GM21528 (cell line): ENCODE data around the gene PROB1.
A peak's percentile ranks its signal among the peaks of the same experiment; 100 is the strongest.
"Not testable (repeated sequence)": the region's sequence is repeated elsewhere in the genome, so short reads cannot be mapped to it uniquely, and the experiment has no call there.

Experiments used
- ATAC-seq: cut with Tn5 transposase; IDR thresholded peaks from one replicate; pipeline ENCODE4 v1.9.1; 2021; ENCODE audit warnings: mild to moderate bottlenecking, moderate library complexity; ENCODE audit not compliant: unreplicated experiment, low FRiP score

Gene PROB1, protein sequence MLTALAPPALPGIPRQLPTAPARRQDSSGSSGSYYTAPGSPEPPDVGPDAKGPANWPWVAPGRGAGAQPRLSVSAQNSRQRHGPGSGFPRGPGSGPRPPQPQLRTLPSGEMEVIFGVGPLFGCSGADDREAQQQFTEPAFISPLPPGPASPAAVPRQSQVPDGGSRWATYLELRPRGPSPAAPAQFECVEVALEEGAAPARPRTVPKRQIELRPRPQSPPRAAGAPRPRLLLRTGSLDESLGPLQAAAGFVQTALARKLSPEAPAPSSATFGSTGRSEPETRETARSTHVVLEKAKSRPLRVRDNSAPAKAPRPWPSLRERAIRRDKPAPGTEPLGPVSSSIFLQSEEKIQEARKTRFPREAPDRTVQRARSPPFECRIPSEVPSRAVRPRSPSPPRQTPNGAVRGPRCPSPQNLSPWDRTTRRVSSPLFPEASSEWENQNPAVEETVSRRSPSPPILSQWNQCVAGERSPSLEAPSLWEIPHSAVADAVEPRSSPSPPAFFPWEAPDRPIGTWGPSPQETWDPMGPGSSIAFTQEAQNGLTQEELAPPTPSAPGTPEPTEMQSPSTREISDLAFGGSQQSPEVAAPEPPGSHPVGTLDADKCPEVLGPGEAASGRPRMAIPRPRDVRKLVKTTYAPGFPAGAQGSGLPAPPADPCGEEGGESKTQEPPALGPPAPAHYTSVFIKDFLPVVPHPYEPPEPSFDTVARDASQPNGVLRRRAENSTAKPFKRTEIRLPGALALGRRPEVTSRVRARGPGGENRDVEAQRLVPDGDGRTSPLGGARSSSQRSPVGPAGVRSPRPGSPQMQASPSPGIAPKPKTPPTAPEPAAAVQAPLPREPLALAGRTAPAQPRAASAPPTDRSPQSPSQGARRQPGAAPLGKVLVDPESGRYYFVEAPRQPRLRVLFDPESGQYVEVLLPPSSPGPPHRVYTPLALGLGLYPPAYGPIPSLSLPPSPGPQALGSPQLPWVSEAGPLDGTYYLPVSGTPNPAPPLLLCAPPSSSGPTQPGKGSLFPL

DNA sequence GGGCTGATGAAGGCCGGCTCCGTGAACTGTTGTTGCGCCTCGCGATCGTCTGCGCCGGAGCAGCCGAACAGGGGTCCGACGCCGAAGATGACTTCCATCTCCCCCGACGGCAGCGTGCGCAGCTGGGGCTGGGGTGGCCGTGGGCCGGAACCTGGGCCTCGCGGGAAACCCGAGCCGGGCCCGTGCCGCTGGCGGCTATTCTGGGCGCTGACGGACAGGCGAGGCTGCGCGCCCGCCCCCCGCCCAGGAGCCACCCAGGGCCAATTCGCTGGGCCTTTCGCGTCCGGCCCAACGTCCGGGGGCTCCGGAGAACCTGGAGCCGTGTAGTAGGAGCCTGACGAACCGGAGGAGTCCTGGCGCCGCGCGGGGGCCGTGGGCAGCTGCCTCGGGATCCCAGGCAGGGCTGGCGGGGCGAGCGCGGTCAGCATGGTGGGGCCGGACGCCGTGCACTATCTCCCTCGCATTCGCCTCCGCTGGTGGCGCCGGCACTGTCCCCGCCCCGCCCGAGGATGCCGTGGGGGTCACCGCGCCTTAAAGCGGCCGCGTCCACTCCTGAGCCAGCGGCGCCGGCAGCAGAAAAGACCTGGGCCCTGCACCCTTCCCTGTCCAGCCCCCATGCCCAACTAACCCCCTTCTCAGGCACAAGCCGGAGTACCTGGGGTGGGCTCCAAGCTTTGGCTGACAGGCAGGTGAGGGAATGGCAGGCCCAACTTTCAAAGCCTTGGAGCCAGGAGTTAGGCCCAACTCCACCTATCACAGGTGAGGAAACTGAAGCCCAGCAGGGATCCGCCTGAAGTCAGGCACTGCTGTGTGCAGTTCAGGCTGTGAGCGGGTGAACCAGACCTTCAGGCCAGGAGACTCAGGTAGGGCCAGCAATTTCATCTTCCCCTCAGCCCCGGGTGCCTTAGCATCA is at the start of gene PROB1:
Gene PROB1 (minus strand): TSS at position 451 of the 913 bp plus-strand sequence. CDS start 23 bp downstream, at position 428.
- ATAC-seq, result no peak

- ATAC-seq, result no peak
Measured at GRCh38 chr5:139443831-139444453, 49.0 kb upstream of the PROB1 start.

DNA sequence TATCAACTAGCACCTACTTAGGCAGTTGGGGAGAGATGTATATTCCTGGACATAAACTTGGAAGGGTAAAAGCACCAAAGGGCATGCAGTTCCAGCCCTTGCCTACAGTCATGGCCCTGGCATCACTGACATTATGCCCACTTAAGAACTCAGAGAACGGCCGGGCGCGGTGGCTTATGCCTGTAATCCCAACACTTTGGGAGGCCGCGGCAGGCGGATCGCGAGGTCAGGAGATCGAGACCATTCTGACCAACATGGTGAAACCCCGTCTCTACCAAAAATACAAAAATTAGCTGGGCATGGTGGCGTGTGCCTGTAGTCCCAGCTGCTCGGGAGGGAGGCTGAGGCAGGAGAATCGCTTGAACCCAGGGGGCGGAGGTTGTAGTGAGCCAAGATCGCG is 45.5 kb upstream of the PROB1 start:
- not testable (repeated sequence) for ATAC-seq

DNA sequence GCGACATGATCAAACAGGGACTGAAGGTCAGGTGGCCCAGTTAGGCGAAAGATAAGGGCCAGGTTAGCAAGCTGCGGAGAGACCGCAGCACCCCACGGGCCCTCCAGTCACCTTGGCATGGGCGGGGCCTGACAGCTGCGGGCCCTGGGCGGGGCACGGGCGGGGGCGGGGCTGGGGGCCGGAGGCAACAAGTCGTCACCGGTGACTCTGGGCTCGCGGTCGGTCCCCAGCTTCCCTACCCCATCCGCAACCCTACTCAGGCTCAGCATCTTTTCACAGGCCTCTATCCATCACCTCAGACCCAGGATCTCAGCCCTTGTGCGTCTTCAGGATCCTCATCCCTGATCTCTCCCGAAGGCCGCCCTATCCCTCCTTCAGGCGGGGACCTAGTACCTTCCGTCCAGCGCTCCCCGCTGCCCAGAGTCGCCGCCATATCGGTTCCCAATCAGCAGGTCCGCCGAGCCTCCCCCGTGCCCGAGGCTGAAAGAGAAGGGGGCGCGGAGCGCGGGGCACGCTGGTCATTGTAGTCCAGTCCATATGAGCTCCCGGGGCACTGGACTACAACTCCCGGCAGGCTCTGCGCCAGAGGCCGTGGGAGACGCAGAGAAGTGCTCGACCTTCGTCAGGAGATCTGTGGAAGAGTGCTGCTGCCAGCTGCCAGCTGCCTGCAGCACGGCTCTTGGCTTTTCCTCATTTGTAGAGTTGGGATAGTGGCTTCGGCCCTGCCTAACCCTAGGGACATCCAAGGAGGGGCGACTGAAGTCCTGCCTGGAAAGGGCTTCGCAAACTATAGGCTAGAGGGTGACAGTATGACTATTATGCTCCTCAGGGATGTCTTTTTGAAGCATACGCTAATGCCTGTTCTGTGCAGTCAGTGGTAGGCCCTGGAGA is 44.4 kb upstream of the PROB1 start, which contains the start of gene DNAJC18:
Gene DNAJC18 (minus strand): TSS at position 513 of the 891 bp plus-strand sequence. CDS start 80 bp downstream, at position 433.
- ATAC-seq, result peak; percentile 94

DNA sequence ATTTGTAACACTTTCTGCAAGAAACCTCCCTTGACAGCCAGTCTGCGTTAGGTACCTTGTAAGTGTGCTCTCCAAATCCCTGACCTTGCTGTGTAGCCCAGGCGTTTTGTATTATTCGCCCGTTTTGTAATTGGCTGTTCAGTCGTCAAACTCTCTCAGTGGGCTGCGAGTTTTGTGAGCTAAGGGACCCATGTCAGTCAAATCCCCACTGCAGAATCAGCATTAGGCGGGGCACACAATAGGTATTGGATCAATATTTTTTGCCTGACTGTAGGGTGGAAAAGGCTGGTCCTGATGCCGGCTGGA is 43.8 kb upstream of the PROB1 start:
- ATAC-seq, result no peak

- ATAC-seq, result no peak
Measured at GRCh38 chr5:139435676-139436075, 40.8 kb upstream of the PROB1 start.

GRCh38 chr5:139431706-139432105 is 36.8 kb upstream of the PROB1 start:
- ATAC-seq, result no peak

- no peak for ATAC-seq
Measured at GRCh38 chr5:139430015-139430414, 35.1 kb upstream of the PROB1 start.

DNA sequence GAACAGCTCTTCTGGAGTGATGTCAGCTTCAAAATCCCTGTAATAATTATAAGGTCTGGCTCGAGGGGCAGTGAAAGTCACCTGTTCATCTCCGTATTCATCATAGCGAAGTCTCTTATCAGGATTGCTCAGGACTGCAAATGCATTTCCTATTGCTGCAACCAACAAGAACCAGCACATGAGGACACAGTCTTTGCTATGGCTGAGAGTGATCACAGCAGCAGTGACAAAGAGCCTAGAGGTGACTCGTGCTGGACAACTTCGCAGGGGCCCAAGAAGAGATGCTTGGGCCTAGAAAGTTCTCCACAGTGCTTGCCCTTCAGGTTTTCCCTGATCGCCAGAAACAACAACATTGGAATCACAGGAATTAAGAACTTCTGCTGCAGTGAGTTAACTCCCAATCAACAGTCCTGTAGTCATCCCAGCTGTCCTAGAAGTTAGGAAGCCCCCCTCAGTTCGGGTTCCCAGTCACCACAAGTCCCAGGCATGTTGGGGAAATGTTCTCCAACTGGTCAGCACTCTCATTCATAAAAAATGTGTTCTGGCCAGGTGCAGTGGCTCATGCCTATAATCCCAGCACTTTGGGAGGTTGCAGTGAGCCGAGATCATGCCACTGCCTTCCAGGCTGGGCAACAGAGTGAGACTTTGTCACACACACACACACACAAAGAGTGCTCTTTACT is 31.4 kb upstream of the PROB1 start:
- ATAC-seq, result no peak

DNA sequence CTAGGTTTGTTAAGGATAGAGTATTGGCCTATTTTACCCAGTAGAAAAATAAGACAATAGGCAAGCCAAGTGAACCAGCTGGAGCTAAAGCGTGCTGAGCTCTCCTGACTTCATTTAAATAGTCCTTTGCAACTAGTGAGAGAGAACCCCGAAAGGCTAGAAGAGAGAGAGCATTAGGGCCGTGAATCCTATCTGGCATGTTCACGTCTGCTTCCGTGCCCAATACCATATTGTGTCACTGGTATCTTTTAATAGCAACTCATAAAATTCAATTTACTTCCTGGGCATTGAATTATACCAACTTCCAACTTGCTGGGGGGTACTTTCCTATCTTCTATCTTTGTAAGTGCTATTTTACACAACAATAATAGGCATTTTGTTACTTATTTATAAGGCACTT is 30.6 kb upstream of the PROB1 start:
- no peak for ATAC-seq

- ATAC-seq, result peak; percentile 80
Measured at GRCh38 chr5:139422307-139422893, 27.5 kb upstream of the PROB1 start.

- ATAC-seq, result no peak
Measured at GRCh38 chr5:139419226-139420192, 24.6 kb upstream of the PROB1 start.

DNA sequence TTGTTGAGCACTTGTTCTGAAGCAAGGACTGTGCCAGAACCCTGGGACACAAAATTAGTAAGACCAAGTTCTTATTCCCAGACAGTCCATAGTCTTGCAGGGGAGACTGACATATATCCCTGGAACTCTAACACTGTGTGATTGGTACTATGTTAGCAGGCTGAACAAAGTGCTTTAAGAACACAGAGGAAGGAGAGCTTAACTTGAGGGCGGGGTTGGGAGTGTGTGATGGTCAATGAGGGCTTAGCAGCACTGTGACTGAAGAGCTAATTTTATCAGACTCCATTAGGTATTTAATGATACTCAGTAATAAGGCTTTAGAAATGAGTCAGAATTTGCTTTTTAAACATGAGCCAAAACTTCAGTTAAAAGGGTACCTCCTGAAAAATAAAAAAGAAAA is 23.9 kb upstream of the PROB1 start:
- ATAC-seq, result no peak

DNA sequence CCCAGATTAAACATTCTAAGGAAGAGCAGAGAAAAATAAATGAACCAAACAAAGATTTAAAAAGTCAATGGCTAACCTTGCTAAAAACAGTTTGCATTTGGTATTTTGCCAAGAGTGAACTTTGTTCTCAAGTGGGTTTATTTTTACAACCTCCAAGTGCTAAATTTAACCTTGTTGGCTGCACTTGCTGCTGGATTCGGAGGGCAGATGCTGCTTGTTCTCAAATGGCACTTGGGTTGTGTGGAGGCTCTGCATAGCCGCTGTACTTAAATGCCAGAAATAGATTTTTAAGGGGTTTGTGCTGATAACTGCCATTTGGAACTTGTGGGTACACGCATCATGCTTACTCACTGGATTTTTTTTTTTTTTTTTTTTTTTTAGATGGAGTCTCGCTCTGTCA is 22.3 kb upstream of the PROB1 start:
- no peak for ATAC-seq

DNA sequence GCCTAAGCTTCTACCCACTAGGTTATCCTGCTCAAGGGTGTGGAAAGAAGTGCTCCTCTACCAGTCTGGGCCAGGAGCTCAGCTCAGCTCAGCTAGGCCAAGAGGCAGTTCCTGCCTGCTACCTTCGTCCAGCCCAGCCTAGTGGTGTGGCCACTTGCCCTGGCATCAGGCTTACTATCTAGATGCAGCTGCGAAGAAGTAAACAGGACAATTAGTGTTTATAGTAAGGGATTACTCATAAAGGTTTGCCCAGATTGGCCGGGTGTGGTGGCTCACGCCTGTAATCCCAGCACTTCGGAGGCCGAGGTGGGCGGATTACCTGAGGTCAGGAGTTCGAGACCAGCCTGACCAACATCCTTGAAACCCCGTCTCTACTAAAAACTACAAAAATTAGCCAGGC is 21.7 kb upstream of the PROB1 start:
- no peak for ATAC-seq

- ATAC-seq, result no peak
Measured at GRCh38 chr5:139415869-139416268, 21.0 kb upstream of the PROB1 start.
